Fibroblast of lung (primary cell): ENCODE measurements around the gene CORO7.
"Not testable (repeated sequence)": the region's sequence is repeated elsewhere in the genome, so short reads cannot be mapped to it uniquely, and the experiment has no call there.

Source experiments
- CTCF ChIP-seq, 2 donors: IDR thresholded peaks in 1 of 2; conservative IDR thresholded peaks in 1 of 2; 1 replicate in 1 of 2; 2 replicates in 1 of 2; pipeline ENCODE4 v1.5.1; 2011 to 2012; ENCODE audit warnings: low read length in 2 of 2, control low read depth in 1 of 2, inconsistent platforms in 1 of 2, low read depth in 1 of 2, mild to moderate bottlenecking in 1 of 2
- EZH2 ChIP-seq: IDR thresholded peaks from 2 replicates; pipeline ENCODE4 v1.5.1; 2012; ENCODE audit warnings: low read length, control low read depth, mild to moderate bottlenecking; ENCODE audit errors: missing control alignments

GRCh38 chr16:4344300-4344982 is 72.0 kb downstream of the CORO7 start:
- TF ChIP-seq CTCF (conservative IDR thresholded peaks at IDR 0.05 in 1 of 2, IDR thresholded peaks at IDR 0.05 in 1 of 2; ENCODE audit: low read depth in 1 of 2, low read length in 2 of 2); EZH2: not testable (repeated sequence)
